Spleen (tissue), 7 donors: ENCODE measurements around the gene NAE1.

Source experiments
- POLR2A ChIP-seq, 3 donors: fragments of 450-650 bp; IDR thresholded peaks; one replicate each; pipeline ENCODE4 v1.5.1; 2017; ENCODE audit warnings: antibody characterized with exemption in 3 of 3, mild to moderate bottlenecking in 1 of 3
- TF ChIP-seq, protein P1 (sequence below), 11 experiments: fragments of 200-600 bp in 7 of 11; fragments of 450-650 bp in 4 of 11; sonication (generic) in 4 of 11; IDR thresholded peaks in 8 of 11; conservative IDR thresholded peaks in 3 of 11; 1 replicate in 7 of 11; 2 replicates in 4 of 11; pipeline versions ENCODE4 v1.4.0 to v1.8.0; 2016 to 2021; ENCODE audit warnings: antibody characterized with exemption in 11 of 11, inconsistent platforms in 4 of 11, mild to moderate bottlenecking in 1 of 11
- donor health status: DM: no; HTN: no; CAD: no; lungs with moderate emphysema.
- donor health status: DM: no; HTN: no; CAD: no.
- donor health status: DM: no; HTN: no; CAD: no.

DNA sequence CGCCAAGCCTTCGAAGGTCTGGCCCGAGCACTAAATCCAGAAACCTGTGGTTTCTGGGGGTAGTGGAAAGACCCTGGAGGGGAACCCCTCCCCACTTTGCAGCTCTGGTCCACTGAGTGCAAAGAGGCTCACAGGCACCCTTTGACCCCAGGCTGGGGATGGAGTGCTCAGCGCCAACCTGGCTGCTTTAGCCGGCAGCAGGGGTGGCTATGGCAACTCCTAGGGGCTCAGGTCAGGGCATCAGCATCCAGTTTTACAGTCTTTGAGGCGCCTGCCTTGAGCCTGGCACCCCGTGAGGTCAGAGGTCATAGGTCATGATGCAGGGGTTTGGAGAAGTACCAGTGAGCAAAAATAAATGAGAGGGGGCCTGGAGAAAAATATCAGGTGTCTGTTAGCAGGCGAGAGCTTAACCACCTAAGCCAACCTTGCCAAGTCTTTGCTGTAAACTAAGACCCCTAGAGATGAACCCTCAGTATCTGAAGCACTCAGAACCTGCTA is 31.3 kb upstream of the NAE1 start:
- TF ChIP-seq POLR2A (IDR thresholded peaks at IDR 0.05), result no peak
- TF ChIP-seq, protein P1, sequence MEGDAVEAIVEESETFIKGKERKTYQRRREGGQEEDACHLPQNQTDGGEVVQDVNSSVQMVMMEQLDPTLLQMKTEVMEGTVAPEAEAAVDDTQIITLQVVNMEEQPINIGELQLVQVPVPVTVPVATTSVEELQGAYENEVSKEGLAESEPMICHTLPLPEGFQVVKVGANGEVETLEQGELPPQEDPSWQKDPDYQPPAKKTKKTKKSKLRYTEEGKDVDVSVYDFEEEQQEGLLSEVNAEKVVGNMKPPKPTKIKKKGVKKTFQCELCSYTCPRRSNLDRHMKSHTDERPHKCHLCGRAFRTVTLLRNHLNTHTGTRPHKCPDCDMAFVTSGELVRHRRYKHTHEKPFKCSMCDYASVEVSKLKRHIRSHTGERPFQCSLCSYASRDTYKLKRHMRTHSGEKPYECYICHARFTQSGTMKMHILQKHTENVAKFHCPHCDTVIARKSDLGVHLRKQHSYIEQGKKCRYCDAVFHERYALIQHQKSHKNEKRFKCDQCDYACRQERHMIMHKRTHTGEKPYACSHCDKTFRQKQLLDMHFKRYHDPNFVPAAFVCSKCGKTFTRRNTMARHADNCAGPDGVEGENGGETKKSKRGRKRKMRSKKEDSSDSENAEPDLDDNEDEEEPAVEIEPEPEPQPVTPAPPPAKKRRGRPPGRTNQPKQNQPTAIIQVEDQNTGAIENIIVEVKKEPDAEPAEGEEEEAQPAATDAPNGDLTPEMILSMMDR (IDR thresholded peaks at IDR 0.05 in 8 of 11, conservative IDR thresholded peaks at IDR 0.05 in 3 of 11), result no peak
